ENCODE results near the gene PLIN5. TPM values are rescaled to one million over a fixed set of nuclear protein-coding genes. Genes with fewer than 3 reads are reported as not detected.

The PLIN5 gene
- total RNA-seq, 1 donor from 2014 or later, result 73.5 TPM

DNA sequence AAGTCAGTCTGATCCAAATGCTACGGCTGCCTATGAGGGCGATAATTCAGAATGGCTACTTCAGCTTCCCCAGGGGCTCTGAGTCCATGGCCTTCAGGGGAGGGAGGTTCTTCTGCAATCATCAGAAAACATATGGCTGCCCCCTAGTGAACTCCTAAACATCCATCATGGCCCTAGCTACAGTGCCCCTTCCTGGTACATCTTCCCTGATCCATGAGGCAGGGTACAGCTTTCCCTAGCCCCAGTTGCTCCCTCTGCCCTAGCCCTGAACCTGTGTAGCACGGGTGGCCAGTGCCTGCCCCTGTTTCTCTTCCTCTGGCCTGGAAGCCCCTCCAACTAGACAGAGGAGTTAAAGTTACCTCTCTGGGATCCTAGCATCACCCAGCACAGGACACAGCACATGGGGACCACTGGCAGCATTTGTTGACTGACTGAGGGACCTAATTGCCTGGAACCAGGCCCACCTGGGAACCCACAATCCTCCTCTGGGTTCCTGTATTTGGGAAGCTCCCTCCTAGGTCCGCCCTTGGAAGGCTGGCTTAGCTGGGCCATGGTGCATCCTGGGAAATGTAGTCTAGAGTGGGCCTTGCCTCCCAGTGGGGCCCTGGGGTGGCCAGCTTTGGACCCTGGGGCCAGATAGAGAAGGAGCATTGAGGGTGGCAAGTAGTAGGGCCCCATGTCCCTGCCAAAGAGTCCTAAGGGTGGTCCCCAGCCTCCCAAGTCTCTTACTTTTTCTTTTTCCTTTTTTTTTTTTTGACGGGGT lies 42.2 kb upstream of the PLIN5 start:
- peaks cover 34% of the 10 kb centered on the region for H3K4me1 ChIP-seq
- peaks cover 68% of the 10 kb centered on the region for H3K27me3 ChIP-seq (ENCODE audit: low read depth)
- no peak overlapping the region for H3K27ac ChIP-seq (replicated peaks)
- no peak overlapping the region for H3K4me3 ChIP-seq
- intact Hi-C loops (cut with micrococcal nuclease), result loop anchor here (2.0 to 5.0 kb wide), 2 partner anchors 24 to 60 kb away; partner anchors contain the start of gene TNFAIP8L1
- H3K9me3 ChIP-seq (replicated peaks), result no peaks in the 10 kb centered on the region
- TF ChIP-seq, protein P1, sequence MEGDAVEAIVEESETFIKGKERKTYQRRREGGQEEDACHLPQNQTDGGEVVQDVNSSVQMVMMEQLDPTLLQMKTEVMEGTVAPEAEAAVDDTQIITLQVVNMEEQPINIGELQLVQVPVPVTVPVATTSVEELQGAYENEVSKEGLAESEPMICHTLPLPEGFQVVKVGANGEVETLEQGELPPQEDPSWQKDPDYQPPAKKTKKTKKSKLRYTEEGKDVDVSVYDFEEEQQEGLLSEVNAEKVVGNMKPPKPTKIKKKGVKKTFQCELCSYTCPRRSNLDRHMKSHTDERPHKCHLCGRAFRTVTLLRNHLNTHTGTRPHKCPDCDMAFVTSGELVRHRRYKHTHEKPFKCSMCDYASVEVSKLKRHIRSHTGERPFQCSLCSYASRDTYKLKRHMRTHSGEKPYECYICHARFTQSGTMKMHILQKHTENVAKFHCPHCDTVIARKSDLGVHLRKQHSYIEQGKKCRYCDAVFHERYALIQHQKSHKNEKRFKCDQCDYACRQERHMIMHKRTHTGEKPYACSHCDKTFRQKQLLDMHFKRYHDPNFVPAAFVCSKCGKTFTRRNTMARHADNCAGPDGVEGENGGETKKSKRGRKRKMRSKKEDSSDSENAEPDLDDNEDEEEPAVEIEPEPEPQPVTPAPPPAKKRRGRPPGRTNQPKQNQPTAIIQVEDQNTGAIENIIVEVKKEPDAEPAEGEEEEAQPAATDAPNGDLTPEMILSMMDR (IDR thresholded peaks at IDR 0.05; ENCODE audit: borderline replicate concordance), result no peak
- H3K36me3 ChIP-seq, result no peaks in the 10 kb centered on the region
- DNase-seq, result no peak

DNA sequence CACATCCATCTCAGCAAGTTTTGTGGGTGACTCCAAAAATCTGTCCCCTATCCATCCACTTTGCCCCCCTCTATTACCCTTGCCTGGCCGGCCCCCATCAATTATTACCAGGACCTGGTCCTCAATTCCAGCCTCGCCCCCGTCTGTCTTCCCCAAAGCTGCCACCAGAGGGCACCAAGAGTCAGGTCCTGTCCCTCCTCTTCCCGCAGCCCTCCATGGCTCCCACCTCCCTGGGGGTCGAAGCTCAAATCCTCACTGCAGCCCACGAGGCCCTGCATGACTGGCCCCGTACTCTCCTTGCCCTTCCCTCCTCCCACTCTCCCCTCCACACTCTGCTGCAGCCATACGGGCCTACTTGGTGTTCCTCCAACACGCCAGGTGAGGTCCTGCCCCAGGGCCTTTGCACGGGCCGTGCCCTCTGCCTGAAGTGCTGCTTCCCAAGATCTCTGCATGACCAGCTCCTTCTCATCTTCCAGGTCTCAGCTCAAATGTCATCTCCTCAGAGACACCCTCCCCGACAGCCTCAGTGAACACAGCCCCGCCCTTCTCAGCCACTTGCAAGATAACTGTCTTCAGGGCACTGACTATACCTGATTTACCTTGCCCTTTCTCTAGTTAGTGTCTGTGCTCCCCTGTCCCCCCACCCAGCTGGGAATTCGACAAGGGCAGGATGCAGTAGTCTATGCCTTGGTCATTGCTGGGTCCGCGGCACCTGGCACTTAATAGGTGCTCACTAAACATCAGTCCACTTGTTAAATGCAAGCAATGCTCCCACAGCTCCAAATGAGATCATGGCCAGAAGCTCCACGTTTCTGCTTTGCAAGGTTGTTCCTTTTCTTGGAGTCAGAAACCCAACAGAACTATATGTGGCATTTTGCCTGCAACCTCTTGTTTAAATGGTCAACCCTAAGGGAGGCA lies 41.3 kb upstream of the PLIN5 start:
- peak overlapping the region; percentile 85 for H3K27ac ChIP-seq (replicated peaks)
- no peaks in the 10 kb centered on the region for H3K9me3 ChIP-seq (replicated peaks)
- H3K27me3 ChIP-seq (ENCODE audit: low read depth), result peaks cover 60% of the 10 kb centered on the region
- H3K36me3 ChIP-seq, result no peaks in the 10 kb centered on the region
- DNase-seq, result peak; percentile 68
- TF ChIP-seq, protein P1 (IDR thresholded peaks at IDR 0.05; ENCODE audit: borderline replicate concordance), result peak; percentile 79
- peaks cover 40% of the 10 kb centered on the region for H3K4me1 ChIP-seq
- peak overlapping the region; percentile 9 for H3K4me3 ChIP-seq
- intact Hi-C loops (cut with micrococcal nuclease), result loop anchor here (2.0 to 5.0 kb wide), 2 partner anchors 23 to 61 kb away; partner anchors contain the start of gene TNFAIP8L1

DNA sequence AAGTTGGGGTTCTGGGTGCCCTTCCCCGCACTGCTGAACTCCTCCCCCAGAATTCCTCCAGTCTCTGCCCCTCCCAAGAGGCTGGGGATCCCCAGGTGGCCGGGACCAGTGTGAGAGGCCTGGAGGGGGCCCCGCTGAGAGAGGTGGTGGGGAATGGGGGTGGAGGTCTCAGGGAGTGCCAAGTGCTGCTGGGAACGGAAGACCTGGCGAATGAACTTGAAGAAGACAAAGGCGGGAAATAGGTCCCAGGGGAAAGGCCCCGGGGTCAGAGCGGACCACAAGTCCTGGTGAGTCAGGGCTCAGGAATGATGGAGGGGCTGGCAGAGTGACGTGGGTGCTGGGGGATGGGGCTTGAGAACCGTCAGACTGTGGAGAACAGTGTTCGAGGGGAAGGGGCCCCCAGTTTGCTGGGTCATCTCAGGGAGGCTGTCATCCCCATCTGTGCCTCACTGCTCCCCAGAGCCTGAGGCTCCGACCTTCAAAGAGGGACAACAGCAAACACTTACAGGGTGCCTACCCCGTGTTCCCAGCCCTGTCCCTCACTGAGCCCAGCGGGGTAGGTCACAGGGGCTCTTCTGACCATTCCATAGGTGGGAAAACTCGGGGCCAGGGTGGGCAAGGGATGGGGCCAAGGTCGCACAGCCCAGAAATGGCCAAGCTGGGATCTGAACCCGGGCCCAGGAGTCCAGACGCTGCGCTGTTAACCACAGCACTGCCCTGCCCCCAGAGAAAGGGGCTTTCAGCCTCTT lies 40.4 kb upstream of the PLIN5 start:
- H3K4me1 ChIP-seq, result peaks cover 36% of the 10 kb centered on the region
- H3K27me3 ChIP-seq (ENCODE audit: low read depth), result peaks cover 52% of the 10 kb centered on the region
- intact Hi-C loops (cut with micrococcal nuclease), result loop anchor here (2.0 to 5.0 kb wide), 2 partner anchors 23 to 62 kb away; partner anchors contain the start of gene TNFAIP8L1
- no peaks in the 10 kb centered on the region for H3K36me3 ChIP-seq
- H3K9me3 ChIP-seq (replicated peaks), result no peaks in the 10 kb centered on the region
- peak; percentile 68 for DNase-seq
- H3K4me3 ChIP-seq, result peak overlapping the region; percentile 9
- peak overlapping the region; percentile 85 for H3K27ac ChIP-seq (replicated peaks)
- TF ChIP-seq, protein P1 (IDR thresholded peaks at IDR 0.05; ENCODE audit: borderline replicate concordance), result no peak

DNA sequence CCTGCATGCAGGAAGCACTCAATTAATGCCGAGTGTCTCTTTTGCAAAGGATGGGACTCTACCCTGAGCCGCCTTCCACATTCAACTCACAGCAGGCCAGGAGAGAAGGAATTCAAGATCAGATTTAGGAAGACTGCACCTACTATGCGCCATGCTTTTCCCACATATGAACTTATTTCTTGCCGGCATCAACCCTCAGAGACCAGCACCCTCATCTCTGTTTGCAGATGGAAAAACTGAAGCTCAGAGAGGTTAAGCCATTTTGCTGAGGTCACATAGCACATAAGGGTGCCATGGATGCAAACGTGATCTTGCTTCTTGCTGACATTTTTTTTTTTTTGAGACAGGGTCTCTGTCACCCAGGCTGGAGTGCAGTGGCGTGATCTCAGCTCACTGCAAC lies 38.7 kb upstream of the PLIN5 start:
- no peak for DNase-seq
- Histone ChIP-seq H3K36me3 (no peaks in the 10 kb centered on the region), H3K4me3 (no peak overlapping the region), H3K9me3 (replicated peaks) (no peaks in the 10 kb centered on the region), H3K27ac (replicated peaks) (peak overlapping the region; percentile 85), H3K4me1 (peaks cover 27% of the 10 kb centered on the region), H3K27me3 (ENCODE audit: low read depth) (peaks cover 34% of the 10 kb centered on the region)
- intact Hi-C loops (cut with micrococcal nuclease), result no loop called here
- TF ChIP-seq, protein P1 (IDR thresholded peaks at IDR 0.05; ENCODE audit: borderline replicate concordance), result no peak
